ENCODE results near the gene IPO13. TPM values are rescaled to one million over a fixed set of nuclear protein-coding genes. Genes with fewer than 3 reads are reported as not detected.

The IPO13 gene
- total and polyA plus RNA-seq, 10 of the 15 experiments (the other 5 are each of a cell fraction or from before 2014, with no cell fraction given): 7.1 to 26.6 (median 15.9) TPM

GRCh38 chr1:43984855-43985254 lies 38.1 kb downstream of the IPO13 start (continued):
- no peak for TF ChIP-seq MAX (IDR thresholded peaks at IDR 0.05; ENCODE audit: low read depth, low read length)

- ChIA-PET POLR2A (no interaction called here), RAD21 (ENCODE audit: unreplicated experiment) (no interaction called here), SMC1A (ENCODE audit: uncharacterized antibody, unreplicated experiment) (no interaction called here), CTCF (no interaction called here)
- Histone ChIP-seq H4K20me1 (ENCODE audit: control insufficient read depth, insufficient read depth) (no peaks in the 10 kb centered on the region), H3K9me3 (replicated peaks; ENCODE audit: control insufficient read depth, insufficient read depth, low read length) (no peaks in the 10 kb centered on the region), H3K4me1 (ENCODE audit: control insufficient read depth, insufficient read depth, low read length) (peaks cover 5% of the 10 kb centered on the region), H3K27me3 (replicated peaks in 1 of 2; ENCODE audit: control insufficient read depth in 2 of 2, insufficient read depth in 2 of 2, low read length in 1 of 2) (no peaks in the 10 kb centered on the region), H3K27ac (ENCODE audit: control insufficient read depth, insufficient read depth) (no peak overlapping the region), H3K36me3 (ENCODE audit: control insufficient read depth in 2 of 2, insufficient read depth in 2 of 2, low read length in 1 of 2) (peaks cover 0 to 4% of the 10 kb centered on the region in 2 experiments; a peak in 3 of 4 replicates), H2AFZ (ENCODE audit: control insufficient read depth, low read depth, low read length) (no peak overlapping the region), H3K4me2 (ENCODE audit: control insufficient read depth, insufficient read depth) (no peak overlapping the region), H3K79me2 (ENCODE audit: control insufficient read depth, insufficient read depth, low read length) (no peaks in the 10 kb centered on the region; the same call in none of the 2 replicates), H3K9ac (ENCODE audit: control insufficient read depth, insufficient read depth, low read length) (no peak overlapping the region), H3K4me3 (no peak overlapping the region)
- intact Hi-C loops (cut with micrococcal nuclease; ENCODE audit: unreplicated experiment) (no loop called here), in situ Hi-C loops (cut with MboI) (no loop called here)
- FAIRE-seq (no peak), DNase-seq (ENCODE audit: low read depth, low spot score) (no peak), ATAC-seq (no peak)
- BruUV-seq (replicated peaks): no TSS peak
- WGBS (ENCODE audit: insufficient coverage, insufficient replicate concordance, low lambda C conversion rate, missing lambda C conversion rate): 95% methylated on average over 4 of the region's 4 CpGs
- no peak for TF ChIP-seq PAX5 (IDR thresholded peaks at IDR 0.05; ENCODE audit: borderline replicate concordance, low read depth, low read length)
- TF ChIP-seq ZNF384 (IDR thresholded peaks at IDR 0.05; ENCODE audit: borderline replicate concordance, low read depth, low read length): no peak
- no peak for TF ChIP-seq BCLAF1 (IDR thresholded peaks at IDR 0.05)
- no peak for TF ChIP-seq ELK1 (IDR thresholded peaks at IDR 0.05; ENCODE audit: low read depth, low read length)
- no peak for TF ChIP-seq E2F4 (IDR thresholded peaks at IDR 0.05; ENCODE audit: low read depth, low read length)
- no peak for TF ChIP-seq HDAC6 (IDR thresholded peaks at IDR 0.05; ENCODE audit: unreplicated experiment)
- TF ChIP-seq IRF5 (IDR thresholded peaks at IDR 0.05; ENCODE audit: borderline replicate concordance): no peak
- TF ChIP-seq STAT1 (conservative IDR thresholded peaks at IDR 0.05): no peak
- no peak for TF ChIP-seq REST (IDR thresholded peaks at IDR 0.05; ENCODE audit: low read depth, low read length)
- TF ChIP-seq FOXM1 (IDR thresholded peaks at IDR 0.05; ENCODE audit: low read depth, low read length): no peak
These were observed 39.3 kb downstream of the IPO13 start for GRCh38 chr1:43985984-43986595.

All from GM12878 (cell line).